Osteoblast (primary cell): ENCODE measurements around the gene NTRK2. TPM values are rescaled to one million over a fixed set of nuclear protein-coding genes. Genes with fewer than 3 reads are reported as not detected.

Source experiments
- DNase-seq: peaks from one replicate; pipeline ENCODE4 v3.0.0; 2011; ENCODE audit warnings: low spot score, mixed read lengths; ENCODE audit not compliant: insufficient read length; ENCODE audit errors: missing footprints
- H2AFZ ChIP-seq: 2 replicates; pipeline ENCODE4 v1.6.0; 2011; ENCODE audit warnings: mild to moderate bottlenecking, low read length
- H3K27ac ChIP-seq: 2 replicates; pipeline ENCODE4 v1.5.1; 2011; ENCODE audit warnings: mild to moderate bottlenecking, low read depth, low read length, moderate library complexity
- H3K27me3 ChIP-seq: 2 replicates; pipeline ENCODE4 v1.6.0; 2012; ENCODE audit warnings: mild to moderate bottlenecking, control low read depth, inconsistent platforms, low read length, moderate library complexity; ENCODE audit not compliant: insufficient read depth
- H3K36me3 ChIP-seq: 2 replicates; pipeline ENCODE4 v1.5.1; 2011; ENCODE audit warnings: mild to moderate bottlenecking, low read length, control low read depth, moderate library complexity; ENCODE audit not compliant: insufficient read depth
- H3K4me1 ChIP-seq: 2 replicates; pipeline ENCODE4 v1.5.1; 2011; ENCODE audit warnings: mild to moderate bottlenecking, low read length, control low read depth, moderate library complexity; ENCODE audit not compliant: insufficient read depth
- H3K4me2 ChIP-seq: 2 replicates; pipeline ENCODE4 v1.6.0; 2011; ENCODE audit warnings: mild to moderate bottlenecking, low read length; ENCODE audit not compliant: insufficient read depth
- H3K4me3 ChIP-seq: fragments of 200-600 bp; sonication (generic); 3 replicates; pipeline ENCODE4 v1.5.1; 2012; ENCODE audit warnings: mild to moderate bottlenecking, low read length, inconsistent platforms; ENCODE audit not compliant: insufficient read depth
- H3K79me2 ChIP-seq: 2 replicates; pipeline ENCODE4 v1.6.0; 2012; ENCODE audit warnings: mild to moderate bottlenecking, low read length, control low read depth, inconsistent platforms; ENCODE audit not compliant: insufficient read depth
- H3K9me3 ChIP-seq: 2 replicates; pipeline ENCODE4 v1.5.1; 2011; ENCODE audit warnings: low read depth, low read length, control low read depth
- H4K20me1 ChIP-seq: 2 replicates; pipeline ENCODE4 v1.6.0; 2012; ENCODE audit warnings: mild to moderate bottlenecking, low read length, control low read depth; ENCODE audit not compliant: insufficient read depth
- total RNA-seq: library from RNA; depleted of rRNA; stranded (reverse); fragments of >200 nt; gene quantifications from 2 replicates; pipeline ENCODE4 v1.2.3, GENCODE V29; 2012
- TF ChIP-seq, protein P1 (sequence below): IDR thresholded peaks from 2 replicates; pipeline ENCODE4 v1.5.1; 2011; ENCODE audit warnings: mild to moderate bottlenecking, low read depth, low read length, moderate library complexity; ENCODE audit errors: extremely low read depth

The NTRK2 gene
- total RNA-seq, 1 donor: 3.3 TPM

- no peak overlapping the region for H3K4me3 ChIP-seq
Measured at GRCh38 chr9:85030316-85030715, 360.8 kb downstream of the NTRK2 start.

DNA sequence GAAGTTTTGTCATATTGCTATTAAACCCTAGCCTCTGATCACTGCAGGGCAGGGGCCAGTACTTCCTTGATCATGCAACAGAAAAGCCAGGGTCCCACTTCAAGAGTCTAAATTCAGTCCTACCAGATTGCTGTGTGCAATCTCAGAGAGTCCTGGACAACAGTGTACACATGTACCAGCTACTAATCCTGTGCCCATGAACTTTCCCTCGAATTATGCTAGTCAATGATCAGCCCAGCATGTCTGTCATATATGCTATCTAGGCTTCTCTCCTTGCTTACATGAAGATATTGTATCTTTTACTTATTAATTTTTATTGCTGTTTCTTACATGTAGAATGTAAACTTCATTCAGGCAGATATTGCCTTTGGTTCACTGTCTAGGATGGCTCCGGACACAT, 367.0 kb downstream of the NTRK2 start:
- DNase-seq: no peak
- Histone ChIP-seq H3K27ac (no peak overlapping the region), H3K4me2 (no peak overlapping the region), H3K9me3 (no peaks in the 10 kb centered on the region), H3K27me3 (no peaks in the 10 kb centered on the region), H3K79me2 (no peaks in the 10 kb centered on the region), H3K4me1 (no peaks in the 10 kb centered on the region), H4K20me1 (no peaks in the 10 kb centered on the region), H3K36me3 (no peaks in the 10 kb centered on the region), H3K4me3 (no peak overlapping the region), H2AFZ (no peak overlapping the region)
- TF ChIP-seq, protein P1, sequence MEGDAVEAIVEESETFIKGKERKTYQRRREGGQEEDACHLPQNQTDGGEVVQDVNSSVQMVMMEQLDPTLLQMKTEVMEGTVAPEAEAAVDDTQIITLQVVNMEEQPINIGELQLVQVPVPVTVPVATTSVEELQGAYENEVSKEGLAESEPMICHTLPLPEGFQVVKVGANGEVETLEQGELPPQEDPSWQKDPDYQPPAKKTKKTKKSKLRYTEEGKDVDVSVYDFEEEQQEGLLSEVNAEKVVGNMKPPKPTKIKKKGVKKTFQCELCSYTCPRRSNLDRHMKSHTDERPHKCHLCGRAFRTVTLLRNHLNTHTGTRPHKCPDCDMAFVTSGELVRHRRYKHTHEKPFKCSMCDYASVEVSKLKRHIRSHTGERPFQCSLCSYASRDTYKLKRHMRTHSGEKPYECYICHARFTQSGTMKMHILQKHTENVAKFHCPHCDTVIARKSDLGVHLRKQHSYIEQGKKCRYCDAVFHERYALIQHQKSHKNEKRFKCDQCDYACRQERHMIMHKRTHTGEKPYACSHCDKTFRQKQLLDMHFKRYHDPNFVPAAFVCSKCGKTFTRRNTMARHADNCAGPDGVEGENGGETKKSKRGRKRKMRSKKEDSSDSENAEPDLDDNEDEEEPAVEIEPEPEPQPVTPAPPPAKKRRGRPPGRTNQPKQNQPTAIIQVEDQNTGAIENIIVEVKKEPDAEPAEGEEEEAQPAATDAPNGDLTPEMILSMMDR: no peak

More at GRCh38 chr9:85030316-85030715, 360.8 kb downstream of the NTRK2 start:
- H3K4me2 ChIP-seq: no peak overlapping the region
- no peaks in the 10 kb centered on the region for H3K9me3 ChIP-seq
- no peaks in the 10 kb centered on the region for H3K79me2 ChIP-seq
- TF ChIP-seq, protein P1: no peak
- no peak overlapping the region for H3K27ac ChIP-seq
- no peaks in the 10 kb centered on the region for H3K4me1 ChIP-seq
- no peak for DNase-seq
- H2AFZ ChIP-seq: no peak overlapping the region
- no peaks in the 10 kb centered on the region for H4K20me1 ChIP-seq
- H3K36me3 ChIP-seq: no peaks in the 10 kb centered on the region
- H3K27me3 ChIP-seq: no peaks in the 10 kb centered on the region

GRCh38 chr9:85038061-85038460, 368.5 kb downstream of the NTRK2 start:
- no peak overlapping the region for H3K4me3 ChIP-seq
- no peak overlapping the region for H3K27ac ChIP-seq
- no peaks in the 10 kb centered on the region for H3K4me1 ChIP-seq
- H4K20me1 ChIP-seq: no peaks in the 10 kb centered on the region
- H2AFZ ChIP-seq: no peak overlapping the region
- DNase-seq: no peak
- H3K9me3 ChIP-seq: no peaks in the 10 kb centered on the region
- H3K79me2 ChIP-seq: no peaks in the 10 kb centered on the region
- TF ChIP-seq, protein P1: no peak
- no peaks in the 10 kb centered on the region for H3K36me3 ChIP-seq
- H3K4me2 ChIP-seq: no peak overlapping the region
- H3K27me3 ChIP-seq: no peaks in the 10 kb centered on the region

DNA sequence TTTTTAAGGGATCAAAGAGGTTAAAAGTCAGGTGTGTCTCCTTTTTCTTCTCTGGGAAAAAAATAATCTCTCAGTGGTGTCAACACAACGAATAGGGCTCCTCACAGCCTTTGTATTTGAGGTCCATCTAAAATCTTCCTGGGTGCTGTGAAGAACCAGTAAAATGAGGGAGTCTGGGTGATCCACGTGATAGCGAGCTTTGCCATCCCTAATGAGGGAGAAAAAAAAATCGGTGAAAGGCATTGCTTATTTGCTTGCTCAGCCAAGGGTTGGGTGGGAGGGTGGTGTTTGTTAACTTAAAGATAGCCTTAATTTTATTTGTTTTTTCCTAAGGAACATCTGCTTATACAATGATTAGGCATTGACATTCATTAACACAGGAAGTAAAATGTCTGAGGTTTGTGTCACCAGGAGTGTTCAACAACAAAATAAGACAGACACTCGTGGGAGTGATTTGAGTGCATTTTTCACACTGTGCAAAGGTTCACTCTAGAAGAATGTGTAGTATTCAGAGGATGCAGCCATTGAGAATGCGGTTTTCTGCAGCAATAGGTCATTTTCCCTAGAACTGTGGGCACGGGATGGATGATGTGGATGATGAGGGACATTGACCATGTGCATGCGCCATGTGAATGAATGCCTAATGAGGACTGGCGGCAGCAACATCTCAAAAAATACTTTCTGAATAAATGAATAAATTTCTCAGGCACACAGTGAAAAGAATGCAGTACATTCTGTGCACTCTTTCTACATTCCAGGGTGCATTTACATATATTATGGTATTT, 369.5 kb downstream of the NTRK2 start:
- H3K36me3 ChIP-seq: no peaks in the 10 kb centered on the region
- DNase-seq: no peak
- H3K4me1 ChIP-seq: no peaks in the 10 kb centered on the region
- TF ChIP-seq, protein P1: no peak
- H3K9me3 ChIP-seq: no peaks in the 10 kb centered on the region
- no peak overlapping the region for H3K4me3 ChIP-seq
- no peak overlapping the region for H3K4me2 ChIP-seq
- no peaks in the 10 kb centered on the region for H3K79me2 ChIP-seq
- no peak overlapping the region for H3K27ac ChIP-seq
- no peak overlapping the region for H2AFZ ChIP-seq
- no peaks in the 10 kb centered on the region for H4K20me1 ChIP-seq
- H3K27me3 ChIP-seq: no peaks in the 10 kb centered on the region
